GM18951 (cell line): ENCODE measurements around the gene ADAM12.

Source experiments
- POLR2A ChIP-seq: IDR thresholded peaks from 4 replicates; pipeline ENCODE4 v1.6.1; 2011; ENCODE audit warnings: mild to moderate bottlenecking; ENCODE audit not compliant: insufficient read length, insufficient read depth; ENCODE audit errors: extremely low read depth
- in situ Hi-C: fragments of 300-500 bp; cut with MboI; formaldehyde crosslinking; loops from one replicate; pipeline ENCODE4 v1.12.0; 2022; ENCODE audit warnings: low sequenced_read_pairs, mixed read lengths, inconsistent platforms; ENCODE audit not compliant: unreplicated experiment

ADAM12 gene

DNA sequence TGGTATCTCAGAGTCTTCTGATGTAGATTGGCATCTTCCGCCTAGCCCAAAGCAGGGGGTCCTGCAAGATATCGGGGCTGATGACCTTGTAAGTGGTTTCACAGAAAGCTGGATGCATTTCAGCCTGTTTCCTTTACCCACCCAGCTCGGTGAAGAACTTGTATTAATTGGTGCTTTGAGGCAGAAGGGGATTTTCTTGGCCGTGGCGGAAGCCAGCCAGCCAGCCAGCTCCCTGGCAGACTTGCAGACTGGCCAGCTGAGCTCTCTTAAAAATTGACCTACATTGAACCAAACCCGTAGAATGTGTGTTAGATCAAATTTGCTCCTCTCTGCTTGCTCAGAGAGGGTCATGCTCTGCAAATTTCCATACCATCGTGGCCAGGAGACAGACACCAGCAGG, 218.4 kb downstream of the ADAM12 start:
- TF ChIP-seq POLR2A: no peak
- in situ Hi-C loops: no loop called here

DNA sequence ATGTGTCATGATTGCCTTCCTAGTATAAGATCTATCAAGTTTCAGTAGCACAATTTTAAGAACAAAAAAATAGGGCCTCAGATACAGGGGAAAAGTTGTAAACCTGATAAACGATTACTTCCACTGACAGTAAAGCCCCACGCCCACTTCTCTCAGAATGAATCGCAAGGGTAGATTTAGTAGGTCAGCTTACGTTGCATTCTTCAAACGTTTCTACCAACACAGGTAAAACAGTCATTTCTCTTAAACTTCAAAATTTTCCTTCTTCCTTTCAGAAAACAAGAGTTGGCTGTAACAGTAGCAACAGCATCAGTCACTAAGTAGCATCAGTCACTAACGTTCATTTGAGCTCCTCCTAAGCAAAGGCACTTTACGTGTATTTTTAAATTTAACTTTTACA, 221.5 kb downstream of the ADAM12 start:
- in situ Hi-C loops: no loop called here

DNA sequence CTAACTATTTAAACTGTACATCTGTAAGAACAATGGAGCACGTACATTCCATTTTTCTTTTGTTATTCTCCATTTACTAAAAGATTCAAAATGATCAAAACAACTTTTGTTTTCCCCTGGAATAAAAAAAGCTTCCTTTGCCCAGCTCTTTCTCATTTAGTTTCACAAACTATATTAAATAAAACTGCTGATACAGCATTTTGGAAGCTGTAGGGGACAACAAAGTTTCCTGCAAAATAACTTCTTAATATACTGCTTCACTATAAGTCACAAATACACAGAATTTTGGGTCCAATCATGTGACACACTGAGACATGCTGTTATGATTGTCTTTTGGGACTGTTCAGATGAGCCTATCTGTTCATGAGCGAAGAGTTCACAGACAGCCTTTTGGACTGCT, 222.4 kb downstream of the ADAM12 start:
- TF ChIP-seq POLR2A: no peak
- in situ Hi-C loops: no loop called here

More for the DNA sequence above, 221.5 kb downstream of the ADAM12 start:
- no peak for TF ChIP-seq POLR2A

DNA sequence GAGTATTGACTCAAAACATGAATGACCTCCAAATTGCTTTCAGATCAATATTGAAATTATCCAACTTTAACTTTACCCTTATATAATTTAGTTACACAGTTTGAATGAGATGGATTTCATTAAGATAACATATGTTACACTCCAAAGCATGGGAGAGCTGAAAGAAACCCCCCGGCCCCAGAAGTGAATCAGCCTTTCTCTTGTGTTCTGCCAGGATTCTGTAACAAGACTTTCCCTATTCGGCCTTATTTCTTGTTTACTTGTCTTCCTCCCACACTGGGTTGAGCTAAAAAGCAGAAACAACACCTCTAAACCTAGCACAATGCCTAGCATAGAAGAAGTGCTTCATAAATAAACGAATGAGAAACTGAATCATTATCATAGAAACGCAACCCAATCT, 224.8 kb downstream of the ADAM12 start:
- in situ Hi-C loops: no loop called here
- no peak for TF ChIP-seq POLR2A

DNA sequence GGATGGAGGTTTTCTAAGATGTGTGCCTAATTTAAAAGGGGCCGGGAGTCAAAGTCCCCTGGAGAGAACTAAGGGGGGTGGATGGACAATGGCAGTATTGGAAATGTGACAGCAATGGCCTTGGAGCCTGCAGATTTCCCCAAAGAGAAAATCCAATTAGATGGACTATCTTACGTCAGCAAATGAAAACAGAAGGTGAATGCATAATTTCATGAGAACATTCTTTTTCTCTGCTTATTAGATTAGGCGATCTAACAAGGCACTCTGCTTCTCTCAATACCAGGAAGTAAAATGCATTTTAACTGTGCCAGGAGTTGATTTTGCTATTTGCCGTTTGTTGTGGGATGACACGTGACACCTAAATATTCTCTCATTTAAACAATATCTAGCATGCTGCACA, 226.6 kb downstream of the ADAM12 start:
- TF ChIP-seq POLR2A: no peak

DNA sequence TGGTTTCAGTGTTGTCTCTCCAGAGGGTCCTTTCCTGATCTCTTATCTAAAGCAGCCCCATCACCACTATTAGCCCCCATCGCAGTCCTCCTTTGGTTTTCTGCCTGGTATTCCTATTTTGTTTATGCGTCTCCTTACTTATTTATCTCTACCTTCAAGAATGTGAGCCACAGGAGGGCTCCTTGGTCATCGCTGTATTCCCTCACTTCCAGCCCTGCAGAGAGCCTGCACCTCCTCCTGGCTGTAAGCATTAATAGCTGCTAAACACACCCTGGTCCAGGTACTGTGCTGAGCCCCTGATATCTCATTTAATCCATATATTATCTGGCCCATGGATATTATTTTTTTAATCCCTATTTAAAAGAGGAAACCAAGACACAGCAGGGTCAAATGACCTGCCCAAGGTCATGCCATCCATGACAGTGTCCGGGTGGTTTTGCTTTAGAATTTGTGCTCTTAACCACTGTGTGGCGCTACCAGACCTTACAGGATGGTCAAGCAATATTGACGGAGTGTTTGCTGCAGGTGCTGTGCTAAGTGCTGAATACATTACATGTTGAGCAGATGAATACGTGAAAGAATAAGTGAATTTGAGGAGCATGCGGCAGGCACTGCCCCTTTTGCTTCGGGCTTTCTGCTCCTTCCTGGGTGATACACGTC, 227.2 kb downstream of the ADAM12 start:
- TF ChIP-seq POLR2A: no peak
- in situ Hi-C loops: no loop called here

More for the DNA sequence above, 226.6 kb downstream of the ADAM12 start:
- in situ Hi-C loops: no loop called here

DNA sequence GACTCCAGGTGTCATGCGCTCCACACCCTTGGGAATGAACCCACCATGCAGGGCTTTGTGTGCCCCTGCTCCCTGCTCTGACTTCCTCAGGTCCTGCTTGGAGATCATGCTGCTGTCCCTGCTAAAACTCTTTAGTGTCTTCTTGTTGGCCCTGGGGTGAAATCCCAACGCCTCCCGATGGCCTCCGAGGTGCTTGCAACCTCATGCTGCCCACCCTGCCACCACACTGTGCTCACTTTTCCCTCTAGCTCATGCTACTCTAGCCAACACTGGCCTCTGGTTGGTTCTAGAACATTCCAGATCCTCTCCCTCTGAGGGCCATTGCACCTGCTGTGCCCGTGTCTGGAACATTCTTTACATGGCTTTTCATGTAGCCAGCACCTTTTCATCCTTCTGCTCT, 227.7 kb downstream of the ADAM12 start:
- in situ Hi-C loops: no loop called here
- no peak for TF ChIP-seq POLR2A

DNA sequence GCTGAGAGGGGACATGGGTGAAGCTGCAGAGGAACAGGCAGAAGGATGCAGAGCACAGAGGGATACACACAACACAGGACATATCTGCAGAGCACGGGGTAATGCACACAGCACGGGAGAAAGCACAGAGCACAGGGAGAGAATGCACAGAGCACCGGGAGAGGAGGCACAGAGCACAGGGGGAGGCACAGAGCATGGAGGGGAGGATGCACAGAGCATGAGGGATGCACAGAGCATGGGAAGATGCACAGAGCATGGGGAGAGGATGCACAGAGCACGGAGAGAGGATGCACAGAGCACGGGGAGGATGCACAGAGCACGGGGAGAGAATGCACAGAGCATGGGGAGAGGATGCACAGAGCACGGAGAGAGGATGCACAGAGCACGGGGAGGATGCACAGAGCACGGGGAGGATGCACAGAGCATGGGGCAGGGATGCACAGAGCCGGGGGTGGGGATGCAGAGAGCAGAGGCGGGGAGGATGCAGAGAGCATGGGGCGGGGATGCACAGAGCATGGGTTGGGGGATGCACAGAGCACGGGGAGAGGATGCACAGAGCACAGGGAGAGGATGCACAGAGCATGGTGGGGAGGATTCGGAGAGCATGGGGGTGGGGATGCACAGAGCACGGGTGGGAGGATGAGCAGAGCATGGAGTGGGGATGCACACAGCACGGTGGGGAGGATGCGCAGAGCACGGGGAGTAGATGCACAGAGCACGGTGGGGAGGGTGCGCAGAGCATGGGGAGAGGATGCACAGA, 230.0 kb downstream of the ADAM12 start:
- TF ChIP-seq POLR2A: no peak
- in situ Hi-C loops: no loop called here

DNA sequence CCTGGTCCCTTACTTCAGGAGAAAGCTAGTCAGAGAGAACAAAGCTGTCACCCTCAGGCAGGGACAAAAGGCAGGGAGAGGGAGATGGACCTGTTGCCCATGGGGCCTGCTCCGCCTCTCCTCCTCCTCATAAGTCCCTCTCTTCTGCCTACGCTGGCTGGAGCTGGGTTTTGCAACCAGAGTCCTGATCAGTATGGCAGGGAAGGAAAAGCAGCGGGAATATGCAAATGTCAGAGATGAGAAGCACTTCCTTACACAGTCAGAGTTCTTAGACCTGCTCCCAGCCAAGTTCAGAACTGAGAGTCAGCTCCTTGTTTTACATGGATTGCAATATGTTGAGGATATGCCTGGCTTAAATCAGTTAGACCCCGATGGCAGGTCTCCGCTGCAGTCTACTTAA, 231.1 kb downstream of the ADAM12 start:
- in situ Hi-C loops: no loop called here
- no peak for TF ChIP-seq POLR2A

DNA sequence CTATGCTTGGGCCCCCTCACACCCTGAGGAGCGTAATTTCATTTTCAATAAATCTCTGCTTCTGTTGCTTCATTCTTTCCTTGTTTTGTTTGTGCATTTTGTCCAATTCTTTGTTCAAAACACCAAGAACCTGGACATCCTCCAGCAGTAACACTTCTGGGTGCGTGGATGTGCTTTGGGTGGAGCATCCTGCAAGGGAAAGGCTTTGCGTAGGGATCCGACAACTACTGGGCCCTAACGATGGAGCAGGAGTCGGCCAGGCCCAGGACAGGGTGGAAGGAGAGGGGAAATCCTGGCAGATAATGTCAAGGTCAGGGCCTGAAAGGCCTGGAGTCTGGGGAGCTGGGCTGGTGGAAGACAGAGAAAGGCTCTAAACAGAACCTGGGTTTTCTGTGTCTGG, 231.8 kb downstream of the ADAM12 start:
- in situ Hi-C loops: no loop called here
- no peak for TF ChIP-seq POLR2A

DNA sequence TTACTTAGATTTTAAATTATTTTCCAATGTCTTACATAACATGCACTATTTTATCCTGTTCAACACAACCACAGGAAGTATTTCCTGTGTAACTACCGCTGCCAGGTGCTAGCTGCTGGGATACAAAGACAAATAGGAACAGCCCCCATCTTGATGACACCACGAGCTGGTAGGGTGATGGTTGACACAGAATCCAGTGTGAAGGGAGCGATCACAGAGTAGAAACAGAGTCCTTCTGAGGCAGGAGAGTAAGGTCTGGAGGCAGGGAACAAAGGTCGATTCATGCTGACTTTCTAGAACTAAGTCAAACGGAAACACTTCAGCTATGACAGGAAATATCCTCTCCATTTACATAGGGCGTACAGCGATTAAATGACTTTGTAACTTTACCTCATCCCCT, 232.3 kb downstream of the ADAM12 start:
- in situ Hi-C loops: no loop called here
- no peak for TF ChIP-seq POLR2A

DNA sequence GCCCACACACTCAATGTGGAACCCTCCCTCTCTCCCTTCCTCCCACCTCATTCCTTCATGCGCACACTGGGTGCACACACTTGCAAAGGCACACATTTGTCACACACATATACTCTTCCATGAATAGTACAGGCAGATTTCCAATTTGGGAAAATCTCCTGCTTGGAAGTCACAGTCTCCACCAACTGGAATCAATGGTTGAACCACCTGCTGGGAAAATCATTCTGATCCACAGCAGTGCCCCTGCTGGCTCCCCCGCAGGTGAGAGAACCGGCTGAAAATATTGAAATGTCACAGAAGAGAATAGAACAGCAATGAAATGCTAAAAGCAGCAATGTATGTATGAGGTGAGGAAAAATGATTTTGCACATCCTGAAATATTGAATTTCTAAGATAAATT, 232.7 kb downstream of the ADAM12 start:
- TF ChIP-seq POLR2A: no peak
- in situ Hi-C loops: no loop called here

DNA sequence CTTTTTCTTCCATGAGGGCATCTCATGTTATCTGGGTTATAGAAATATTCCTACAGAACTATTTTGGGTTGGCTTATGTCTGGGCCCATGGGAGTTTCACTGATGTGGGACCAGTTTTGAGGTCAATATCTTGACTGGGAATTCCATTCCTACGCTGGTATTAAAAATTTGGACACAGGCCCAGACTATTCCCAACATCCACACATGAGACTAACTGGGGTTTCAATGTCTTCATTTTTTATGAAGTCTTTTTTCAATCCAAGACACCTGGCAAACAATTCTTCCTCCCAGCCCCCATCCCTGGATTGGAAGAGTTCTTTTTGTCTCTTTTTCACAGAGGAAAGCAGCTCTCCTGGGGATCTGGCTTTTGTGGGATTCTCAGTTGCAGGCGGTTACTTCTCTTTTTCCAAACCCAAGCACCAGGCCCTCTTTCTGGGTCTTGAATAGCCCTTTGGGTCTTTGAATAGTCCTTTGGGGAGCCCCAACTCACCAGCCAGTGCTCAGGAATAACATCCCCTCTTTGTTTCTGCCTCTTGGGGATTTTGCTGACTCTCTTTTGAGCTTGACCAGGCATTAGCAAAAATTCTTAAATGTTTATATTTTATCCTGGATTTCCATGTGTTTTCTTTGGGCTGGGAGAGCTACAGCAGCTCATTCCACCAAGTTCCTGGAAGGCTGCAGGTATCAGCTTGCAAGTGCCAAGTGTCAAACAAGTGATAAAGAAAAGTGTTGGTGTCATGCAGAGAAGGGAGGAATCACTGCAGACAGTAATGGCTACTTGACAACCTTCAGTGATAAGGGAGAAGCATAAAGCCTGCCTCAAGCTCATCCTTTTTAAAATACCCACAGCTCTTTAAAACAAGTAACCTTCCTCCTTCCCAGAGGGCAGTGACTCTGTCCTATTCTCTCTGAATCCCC, 234.3 kb downstream of the ADAM12 start:
- no peak for TF ChIP-seq POLR2A
- in situ Hi-C loops: no loop called here
